DMS53 treated with DMSO at 0.1 percent for 48 hours (cell line): ENCODE data around the gene RNU4-1.
"Not testable (repeated sequence)": the region's sequence is repeated elsewhere in the genome, so short reads cannot be mapped to it uniquely, and the experiment has no call there.

Source experiments
- DNase-seq: peaks from one replicate; lab custom pipeline; 2025; ENCODE audit not compliant: unreplicated experiment; lab: John Stamatoyannopoulos, UW

RNU4-1 gene

DNA sequence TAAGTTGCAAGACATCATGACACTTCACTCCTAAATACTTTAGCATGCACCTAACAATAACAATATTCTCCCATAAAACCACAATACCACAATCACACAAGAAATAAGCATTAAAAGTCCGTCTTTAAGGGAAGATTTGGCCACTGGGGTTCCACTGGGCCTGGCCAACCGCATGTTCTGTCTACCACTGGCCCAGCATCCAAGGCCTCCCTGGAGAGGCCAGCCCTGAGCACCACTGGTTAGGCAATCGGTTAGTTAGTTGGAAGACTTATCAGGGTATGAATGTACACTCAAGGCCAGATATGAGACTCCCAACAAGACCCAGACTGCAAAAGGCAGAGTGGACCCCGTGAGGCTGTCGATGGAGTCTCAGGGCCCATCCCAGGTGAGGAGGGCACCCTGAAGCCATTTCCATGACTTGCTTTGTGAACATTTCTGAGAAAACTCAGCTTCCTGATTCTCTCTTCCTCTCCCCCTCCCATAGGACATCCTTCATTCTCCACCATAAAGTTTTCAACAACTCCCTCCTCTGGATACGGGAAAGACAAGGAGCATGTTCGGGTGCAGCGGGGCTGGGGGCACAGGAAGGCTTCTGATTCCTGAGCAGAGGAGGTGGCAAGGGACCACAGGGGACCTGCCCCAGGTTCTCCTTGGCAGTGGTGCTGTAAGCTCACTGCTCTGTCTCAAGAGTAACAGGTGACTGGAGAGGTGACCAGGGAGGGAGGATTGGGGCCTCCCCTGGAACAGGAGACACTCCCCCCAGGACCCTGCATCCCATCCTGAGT is 33.4 kb downstream of the RNU4-1 start:
- DNase-seq = no peak

DNA sequence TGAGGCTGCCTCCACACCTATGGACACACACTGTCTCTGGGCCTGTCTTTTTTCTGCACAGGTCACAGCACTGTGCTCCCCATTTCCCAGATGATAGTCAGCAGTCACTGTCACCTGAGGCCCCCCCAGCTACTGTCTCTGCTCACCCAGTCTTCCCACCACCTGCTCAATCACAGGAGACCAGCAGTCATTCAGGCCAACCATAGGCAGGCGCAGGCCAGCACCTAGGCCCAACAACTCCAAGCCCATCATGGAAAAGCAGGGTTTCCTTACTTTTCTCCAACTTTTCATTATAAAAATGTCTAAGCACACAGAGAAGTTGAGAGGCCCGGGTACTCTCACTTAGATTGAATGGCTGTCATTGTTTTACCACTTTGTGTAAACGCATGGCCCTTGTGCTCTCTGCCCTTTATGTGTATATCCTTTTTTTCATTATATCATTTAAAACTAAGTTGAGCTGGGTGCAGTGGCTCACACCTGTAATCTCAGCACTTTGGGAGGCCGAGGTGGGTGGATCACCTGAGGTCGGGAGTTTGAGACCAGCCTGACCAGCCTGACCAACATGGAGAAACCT is 34.6 kb downstream of the RNU4-1 start:
- DNase-seq = no peak

DNA sequence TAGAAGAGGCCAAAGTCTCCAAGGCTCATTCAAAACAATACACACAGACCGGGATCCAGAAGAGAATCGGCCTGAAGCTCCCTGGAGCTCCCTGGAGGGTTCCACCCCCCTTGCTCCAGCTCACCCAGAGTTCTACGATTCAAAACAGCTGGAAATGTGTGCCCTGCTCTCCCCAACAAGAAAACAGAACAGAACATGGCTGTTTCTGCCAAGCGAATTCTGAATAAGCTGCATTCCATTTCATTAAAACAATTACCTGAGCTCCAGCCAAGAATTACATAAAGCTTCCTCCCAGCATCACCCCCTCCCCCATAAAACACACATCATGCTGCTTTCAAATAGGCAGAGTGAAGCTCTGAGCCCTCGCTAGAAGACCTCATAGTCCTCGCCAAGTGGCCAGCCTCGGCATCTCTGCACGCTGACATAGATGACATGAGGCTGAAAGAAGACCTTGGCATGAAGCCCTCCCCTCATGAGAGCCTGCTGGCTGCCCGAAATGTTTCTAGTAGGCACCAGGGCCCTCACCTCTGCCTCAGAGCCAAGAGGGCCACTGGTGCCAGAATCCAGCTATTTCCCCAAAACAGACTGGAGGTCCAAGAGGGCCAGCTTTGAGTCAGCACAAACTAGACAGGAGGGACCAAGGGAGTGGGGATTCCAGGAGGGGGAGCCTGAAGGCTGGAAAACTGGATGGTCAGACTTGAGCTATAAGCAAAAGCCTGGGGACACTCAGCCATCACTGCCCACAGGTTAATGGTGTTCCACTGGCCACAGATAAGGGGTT is 35.8 kb downstream of the RNU4-1 start:
- no peak for DNase-seq

DNA sequence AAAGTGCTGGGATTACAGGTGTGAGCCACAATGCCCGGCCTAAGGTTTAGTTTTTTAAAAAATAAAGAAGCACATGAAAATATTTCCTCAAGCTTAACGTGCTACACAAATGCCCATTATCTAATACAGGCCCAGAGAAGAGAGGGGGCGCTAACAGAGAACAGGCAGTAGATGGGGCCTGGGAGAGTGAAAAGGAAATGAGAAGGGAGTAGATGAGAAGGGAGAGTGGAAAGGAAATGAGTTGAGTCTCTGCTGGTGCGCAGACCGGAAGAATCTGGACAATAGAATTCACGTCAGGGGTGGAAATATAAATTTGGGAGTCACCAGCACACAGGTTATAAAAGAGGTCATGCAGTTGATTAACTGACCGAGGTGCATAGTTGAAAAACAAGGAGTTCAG is 38.2 kb downstream of the RNU4-1 start:
- DNase-seq = no peak

DNA sequence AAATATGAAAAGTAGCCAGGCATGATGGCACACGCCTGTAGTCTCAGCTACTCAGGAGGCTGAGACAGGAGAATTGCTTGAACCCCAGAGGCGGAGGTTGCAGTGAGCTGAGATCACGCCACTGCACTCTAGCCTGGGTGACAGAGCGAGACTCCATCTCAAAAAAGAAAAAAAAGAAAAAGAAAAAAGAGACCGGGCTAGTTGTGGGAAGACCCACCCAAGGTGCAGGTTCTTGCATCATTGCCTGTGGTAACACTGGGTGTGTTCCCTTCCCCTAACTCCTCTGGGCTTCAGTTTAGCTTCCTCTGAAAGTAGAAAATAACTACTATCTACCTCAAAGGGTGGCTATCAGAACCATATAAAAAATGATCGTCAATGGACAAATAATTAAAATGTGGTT is 39.7 kb downstream of the RNU4-1 start:
- DNase-seq = not testable (repeated sequence)

DNA sequence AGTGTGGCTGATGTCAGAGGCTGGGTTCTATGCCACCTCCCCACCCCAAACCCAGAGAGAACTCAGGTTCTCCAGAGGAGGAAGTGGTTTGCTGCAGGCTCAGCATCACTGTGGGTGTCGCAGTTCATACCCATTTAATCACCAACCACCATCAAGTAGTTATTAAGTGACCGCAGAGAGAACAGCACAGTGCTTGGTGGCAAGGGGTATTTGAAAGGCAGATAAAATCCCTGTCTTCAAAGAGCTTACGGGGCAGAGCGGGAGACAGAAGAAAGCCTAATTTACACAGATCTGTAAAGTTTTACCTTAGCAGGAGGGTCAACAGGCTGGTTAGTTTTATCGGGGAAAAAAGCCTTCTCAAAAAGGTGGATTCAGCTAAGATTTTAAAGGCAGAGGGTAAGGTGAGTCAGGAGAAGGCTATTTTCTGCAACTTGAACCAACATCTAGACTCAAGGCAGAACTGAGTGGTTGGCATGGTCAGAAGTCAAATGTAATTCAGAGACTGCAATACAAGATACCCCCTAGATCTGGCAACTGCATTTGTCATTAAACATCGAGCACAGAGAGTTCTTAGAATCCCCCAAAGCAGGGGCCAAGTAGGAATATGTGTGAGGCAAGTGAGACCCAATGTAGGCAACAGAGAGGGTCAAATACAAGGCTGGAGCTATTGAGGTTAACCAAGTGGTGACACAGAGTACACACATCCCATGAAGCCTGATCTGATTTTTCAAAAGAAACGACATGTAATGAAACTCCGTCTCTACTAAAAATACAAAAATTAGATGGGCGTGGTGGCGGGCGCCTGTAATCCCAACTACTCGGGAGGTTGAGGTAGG is 40.7 kb downstream of the RNU4-1 start:
- DNase-seq = no peak

DNA sequence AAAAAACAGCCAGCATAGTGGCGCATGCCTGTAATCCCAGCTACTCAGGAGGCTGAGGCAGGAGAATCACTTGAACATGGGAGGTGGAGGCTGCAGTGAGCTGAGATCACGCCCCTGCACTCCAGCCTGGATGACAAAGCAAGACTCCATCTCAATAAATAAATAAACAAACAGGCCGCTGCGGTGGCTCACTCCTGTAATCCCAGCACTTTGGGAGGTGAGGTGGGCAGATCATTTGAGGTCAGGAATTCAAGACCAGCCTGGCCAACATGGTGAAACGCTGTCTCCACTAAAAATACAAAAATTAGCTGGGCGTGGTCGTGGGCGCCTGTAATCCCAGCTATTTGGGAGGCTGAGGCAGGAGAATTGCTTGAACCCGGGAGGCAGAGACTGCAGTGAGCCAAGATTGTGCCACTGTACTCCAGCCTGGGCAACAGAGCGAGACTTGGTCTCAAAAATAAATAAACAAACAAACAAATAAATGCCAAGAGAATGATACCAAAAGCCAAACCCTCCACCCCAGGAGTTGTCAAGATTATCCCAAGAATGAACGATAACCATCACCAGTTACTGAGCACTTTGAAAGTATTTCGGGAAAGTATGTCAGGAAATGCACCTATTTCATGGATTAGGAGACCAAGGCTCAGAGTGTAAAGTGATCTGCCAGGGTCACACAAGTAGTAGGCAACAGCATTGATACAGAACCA is 41.5 kb downstream of the RNU4-1 start:
- not testable (repeated sequence) for DNase-seq

DNA sequence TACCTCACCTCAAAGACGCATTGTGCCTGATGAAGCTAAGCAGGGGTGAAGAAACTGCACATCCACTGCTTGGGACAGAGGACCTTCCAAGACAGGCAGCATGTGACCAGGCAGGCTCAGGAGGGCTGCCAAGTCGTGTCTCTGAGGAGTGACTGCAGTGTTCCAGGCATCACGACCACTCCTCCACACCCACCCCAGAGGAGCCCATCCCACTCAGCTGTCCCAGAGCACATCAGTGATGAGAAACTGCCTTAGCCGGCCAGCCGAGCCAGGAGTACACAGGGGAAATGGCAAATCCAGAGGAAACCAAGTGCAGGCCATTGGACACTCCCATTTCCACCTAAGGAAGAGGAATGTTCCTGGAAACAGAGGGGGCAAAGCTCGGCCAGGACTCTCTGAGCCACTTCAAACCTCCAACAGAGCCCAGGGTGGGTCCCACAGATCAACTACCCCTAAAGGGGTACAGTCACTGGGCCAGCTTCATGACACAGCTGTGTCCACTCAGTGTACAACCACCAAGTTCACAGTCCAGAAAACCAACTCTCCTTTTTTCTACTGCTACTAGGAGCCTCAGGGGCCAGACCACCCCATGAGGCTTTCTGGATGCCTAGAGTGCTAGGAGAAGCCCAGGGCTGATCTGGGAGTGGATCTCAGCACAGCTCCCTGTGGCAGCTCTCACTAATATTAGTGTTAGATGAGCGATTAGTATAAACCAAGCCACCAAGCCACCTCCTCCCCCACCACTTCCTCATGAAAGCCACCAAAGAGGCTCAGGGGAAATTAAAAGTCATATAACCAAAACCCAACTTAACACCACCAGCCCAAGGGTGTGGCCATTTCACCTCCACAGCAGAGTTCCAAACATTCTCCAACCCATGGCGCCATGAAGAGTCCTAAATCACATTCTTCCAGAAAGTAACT is 42.9 kb downstream of the RNU4-1 start:
- DNase-seq = no peak

DNA sequence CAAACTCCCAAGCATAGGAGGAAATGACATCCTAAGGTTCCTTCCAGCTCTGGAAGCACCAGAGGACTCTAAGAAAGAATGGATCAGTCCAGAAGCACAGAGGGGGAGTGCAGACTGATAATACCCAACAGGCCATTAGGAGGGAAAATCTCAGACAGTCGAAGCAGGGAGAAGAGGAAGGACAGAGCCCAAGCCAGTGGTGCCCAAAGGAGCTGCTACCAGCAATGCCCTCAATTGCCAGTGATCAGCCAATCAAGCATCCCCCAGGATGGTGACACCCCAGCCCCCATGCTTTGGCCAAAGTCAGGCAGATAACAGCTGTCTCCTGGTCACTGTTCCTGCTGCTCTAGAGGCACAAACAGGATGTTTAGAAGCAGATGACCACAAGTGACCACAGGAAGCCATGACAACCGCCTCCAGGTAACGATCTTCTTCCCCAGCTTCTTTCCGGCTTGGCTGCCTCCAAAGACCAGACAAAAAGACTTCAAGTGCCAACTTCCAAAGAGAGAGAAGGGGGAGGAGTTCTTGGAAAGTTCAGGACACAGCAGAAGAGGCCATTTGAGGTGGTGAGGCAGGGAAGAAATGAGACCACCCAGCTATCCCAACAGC is 43.7 kb downstream of the RNU4-1 start:
- DNase-seq = no peak

DNA sequence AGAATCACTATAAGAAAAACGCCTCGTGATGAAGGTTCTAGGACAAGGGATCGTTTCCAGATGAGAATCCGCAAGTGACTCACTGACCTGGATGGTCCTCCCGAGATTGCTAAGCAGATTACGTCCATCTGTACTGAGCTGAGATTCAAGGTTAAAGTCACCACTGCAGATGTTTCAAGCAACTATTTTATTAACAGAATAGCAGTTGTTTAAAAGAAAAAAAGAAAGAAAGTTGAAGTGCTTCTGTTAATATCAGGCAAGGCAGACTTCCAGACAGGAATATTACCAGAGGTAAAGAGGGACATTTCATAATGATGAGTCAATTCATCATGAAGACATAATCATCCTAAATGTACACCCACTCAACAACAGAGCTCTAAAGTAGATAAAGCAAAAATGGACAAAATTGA is 45.4 kb downstream of the RNU4-1 start:
- DNase-seq = no peak

DNA sequence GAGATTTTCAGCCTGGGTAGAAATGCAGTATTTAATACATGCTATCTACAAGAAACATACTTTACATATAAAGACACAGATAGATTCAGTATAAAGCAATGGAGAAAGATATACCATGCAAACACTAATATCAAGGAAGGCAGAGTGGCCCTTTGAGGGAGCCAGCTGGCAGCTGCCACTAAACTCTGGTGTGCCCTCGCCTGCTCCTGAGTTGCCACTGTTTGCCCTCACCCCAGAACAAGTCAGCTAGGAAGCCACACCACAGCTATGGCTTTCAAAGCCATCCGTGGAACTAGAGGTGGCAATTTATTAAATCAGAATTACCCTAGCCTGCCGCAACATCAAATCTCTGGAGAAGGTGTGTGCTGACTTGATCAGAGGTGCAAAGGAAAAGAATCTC is 45.9 kb downstream of the RNU4-1 start:
- DNase-seq = no peak

DNA sequence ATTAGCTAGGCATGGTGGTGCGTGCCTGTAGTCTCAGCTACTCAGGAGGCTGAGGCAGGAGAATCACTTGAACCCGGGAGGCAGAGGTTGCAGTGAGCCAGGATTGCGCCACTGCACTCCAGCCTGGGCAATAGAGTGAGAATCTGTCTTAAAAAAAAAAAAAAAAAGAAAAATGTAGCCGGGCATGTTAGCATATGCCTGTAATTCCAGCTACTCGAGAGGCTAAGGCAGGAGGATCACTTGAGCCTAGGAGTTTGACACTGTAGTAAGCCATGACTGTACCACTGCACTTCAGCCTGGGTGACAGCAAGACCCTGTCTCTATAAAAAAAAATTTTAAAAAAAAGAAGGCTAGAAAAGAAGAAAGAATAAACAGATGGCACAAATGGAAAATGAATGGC is 46.3 kb downstream of the RNU4-1 start:
- DNase-seq = not testable (repeated sequence)
